ENCODE results near the gene ITPR2.
"Not testable (repeated sequence)": the region's sequence is repeated elsewhere in the genome, so short reads cannot be mapped to it uniquely, and the experiment has no call there.

The ITPR2 gene

GRCh38 chr12:26341491-26341890 lies 491.5 kb downstream of the ITPR2 start:
- DNase-seq = no peak
- no peaks in the 10 kb centered on the region for H3K27me3 Mint-ChIP-seq
- H3K4me3 Mint-ChIP-seq = no peak overlapping the region
- H3K9me3 Mint-ChIP-seq = no peaks in the 10 kb centered on the region
- H3K27ac Mint-ChIP-seq = no peak overlapping the region
- no peak for ATAC-seq
- peaks cover 20% of the 10 kb centered on the region for H3K4me1 Mint-ChIP-seq

- no peaks in the 10 kb centered on the region for H3K27me3 Mint-ChIP-seq
- H3K4me3 Mint-ChIP-seq = no peak overlapping the region
- H3K4me1 Mint-ChIP-seq = peaks cover 20% of the 10 kb centered on the region
- peak overlapping the region in 1 of 2 donors; percentile 74 for H3K27ac Mint-ChIP-seq
- no peaks in the 10 kb centered on the region for H3K9me3 Mint-ChIP-seq
- DNase-seq (no peak), ATAC-seq (peak; percentile 31)
These were observed 492.3 kb downstream of the ITPR2 start for GRCh38 chr12:26340649-26341048.

- DNase-seq = no peak
- H3K9me3 Mint-ChIP-seq = peaks cover 0 to under 1% of the 10 kb centered on the region in 2 donors
- no peaks in the 10 kb centered on the region for H3K27me3 Mint-ChIP-seq
- no peak overlapping the region for H3K4me3 Mint-ChIP-seq
- no peak for ATAC-seq
- H3K4me1 Mint-ChIP-seq = peaks cover 20% of the 10 kb centered on the region
- H3K27ac Mint-ChIP-seq = no peak overlapping the region
These were observed 493.0 kb downstream of the ITPR2 start for GRCh38 chr12:26339976-26340375.

GRCh38 chr12:26338586-26339572 lies 494.1 kb downstream of the ITPR2 start:
- H3K27ac Mint-ChIP-seq = peak overlapping the region; percentile 19 to 72
- ATAC-seq (no peak), DNase-seq (no peak)
- H3K9me3 Mint-ChIP-seq = peaks cover 0 to 12% of the 10 kb centered on the region in 2 donors
- no peaks in the 10 kb centered on the region for H3K27me3 Mint-ChIP-seq
- H3K4me1 Mint-ChIP-seq = peaks cover 20% of the 10 kb centered on the region
- H3K4me3 Mint-ChIP-seq = no peak overlapping the region

GRCh38 chr12:26335651-26336050 lies 497.3 kb downstream of the ITPR2 start:
- Mint-ChIP-seq H3K9me3 (peaks cover 4 to 22% of the 10 kb centered on the region in 2 donors), H3K4me3 (no peak overlapping the region), H3K27me3 (no peaks in the 10 kb centered on the region), H3K27ac (no peak overlapping the region), H3K4me1 (peaks cover 6% of the 10 kb centered on the region)
- ATAC-seq (no peak), DNase-seq (no peak)

- H3K27me3 Mint-ChIP-seq = no peaks in the 10 kb centered on the region
- H3K9me3 Mint-ChIP-seq = peaks cover 4 to 22% of the 10 kb centered on the region in 2 donors
- H3K4me3 Mint-ChIP-seq = no peak overlapping the region
- no peaks in the 10 kb centered on the region for H3K4me1 Mint-ChIP-seq
- no peak overlapping the region for H3K27ac Mint-ChIP-seq
- no peak for DNase-seq
- no peak for ATAC-seq
These were observed 498.3 kb downstream of the ITPR2 start for GRCh38 chr12:26334621-26335124.

GRCh38 chr12:26331960-26332359 lies 501.0 kb downstream of the ITPR2 start:
- Mint-ChIP-seq H3K9me3 (peaks cover 12 to 29% of the 10 kb centered on the region in 2 donors), H3K27me3 (peaks cover 13% of the 10 kb centered on the region), H3K4me3 (no peak overlapping the region), H3K4me1 (no peaks in the 10 kb centered on the region), H3K27ac (no peak overlapping the region)
- ATAC-seq = no peak
- no peak for DNase-seq

- Mint-ChIP-seq H3K9me3 (peaks cover 12 to 29% of the 10 kb centered on the region in 2 donors), H3K27ac (peak overlapping the region in 1 of 2 donors; percentile 20), H3K4me3 (no peak overlapping the region), H3K27me3 (peaks cover 16% of the 10 kb centered on the region), H3K4me1 (no peaks in the 10 kb centered on the region)
- DNase-seq (no peak), ATAC-seq (no peak)
These were observed 501.9 kb downstream of the ITPR2 start for GRCh38 chr12:26331136-26331535.

GRCh38 chr12:26327975-26328644 lies 504.9 kb downstream of the ITPR2 start:
- H3K4me3 Mint-ChIP-seq = no peak overlapping the region
- ATAC-seq (no peak), DNase-seq (no peak)
- no peaks in the 10 kb centered on the region for H3K4me1 Mint-ChIP-seq
- H3K9me3 Mint-ChIP-seq = peaks cover 12 to 15% of the 10 kb centered on the region in 2 donors
- no peak overlapping the region for H3K27ac Mint-ChIP-seq
- peaks cover 16% of the 10 kb centered on the region for H3K27me3 Mint-ChIP-seq

GRCh38 chr12:26323673-26324072 lies 509.3 kb downstream of the ITPR2 start:
- H3K27me3 Mint-ChIP-seq = peaks cover 29% of the 10 kb centered on the region
- DNase-seq = no peak
- H3K4me1 Mint-ChIP-seq = no peaks in the 10 kb centered on the region
- peaks cover 5 to 11% of the 10 kb centered on the region in 2 donors for H3K9me3 Mint-ChIP-seq
- no peak overlapping the region for H3K27ac Mint-ChIP-seq
- ATAC-seq = no peak
- no peak overlapping the region for H3K4me3 Mint-ChIP-seq

- ATAC-seq = no peak
- Mint-ChIP-seq H3K4me1 (peaks cover 10% of the 10 kb centered on the region), H3K27me3 (peaks cover 20% of the 10 kb centered on the region), H3K9me3 (peaks cover 16 to 17% of the 10 kb centered on the region in 2 donors), H3K4me3 (no peak overlapping the region), H3K27ac (no peak overlapping the region)
- DNase-seq = no peak
These were observed 513.5 kb downstream of the ITPR2 start for GRCh38 chr12:26319511-26319910.

GRCh38 chr12:26318661-26319068 lies 514.3 kb downstream of the ITPR2 start:
- Mint-ChIP-seq H3K27ac (no peak overlapping the region), H3K9me3 (peaks cover 21 to 23% of the 10 kb centered on the region in 2 donors), H3K4me3 (no peak overlapping the region), H3K4me1 (peaks cover 10% of the 10 kb centered on the region), H3K27me3 (peaks cover 20% of the 10 kb centered on the region)
- DNase-seq (no peak), ATAC-seq (peak; percentile 54)

- no peak for DNase-seq
- Mint-ChIP-seq H3K27ac (peak overlapping the region in 1 of 2 donors; percentile 60), H3K9me3 (peaks cover 27 to 29% of the 10 kb centered on the region in 2 donors), H3K27me3 (peaks cover 20% of the 10 kb centered on the region), H3K4me1 (peaks cover 10% of the 10 kb centered on the region), H3K4me3 (no peak overlapping the region)
- ATAC-seq = peak; percentile 96
These were observed 514.9 kb downstream of the ITPR2 start for GRCh38 chr12:26317942-26318575.

GRCh38 chr12:26314103-26314502 lies 518.9 kb downstream of the ITPR2 start:
- peaks cover 25 to 45% of the 10 kb centered on the region in 2 donors for H3K9me3 Mint-ChIP-seq
- not testable (repeated sequence) for H3K4me3 Mint-ChIP-seq, DNase-seq

GRCh38 chr12:26310489-26310888 lies 522.5 kb downstream of the ITPR2 start:
- not testable (repeated sequence) for H3K27me3 Mint-ChIP-seq, DNase-seq, ATAC-seq, H3K27ac Mint-ChIP-seq, H3K4me1 Mint-ChIP-seq, H3K4me3 Mint-ChIP-seq
- peaks cover 25 to 54% of the 10 kb centered on the region in 2 donors for H3K9me3 Mint-ChIP-seq

More at GRCh38 chr12:26314103-26314502, 518.9 kb downstream of the ITPR2 start:
- H3K27ac Mint-ChIP-seq, ATAC-seq, H3K4me1 Mint-ChIP-seq, H3K27me3 Mint-ChIP-seq: not testable (repeated sequence)

All from stimulated activated naive CD8-positive, alpha-beta T cell treated with anti-CD3 and anti-CD28 coated beads, Interleukin-15, amount 100 ng/mL, for 72 hours (primary cell).